ENCODE measurements around the gene TTLL11. TPM values are rescaled to one million over a fixed set of nuclear protein-coding genes. Genes with fewer than 3 reads are reported as not detected.

TTLL11 gene
- total and polyA plus RNA-seq, 2 experiments from 2014 or later, result 0.57 to 1.4 TPM

DNA sequence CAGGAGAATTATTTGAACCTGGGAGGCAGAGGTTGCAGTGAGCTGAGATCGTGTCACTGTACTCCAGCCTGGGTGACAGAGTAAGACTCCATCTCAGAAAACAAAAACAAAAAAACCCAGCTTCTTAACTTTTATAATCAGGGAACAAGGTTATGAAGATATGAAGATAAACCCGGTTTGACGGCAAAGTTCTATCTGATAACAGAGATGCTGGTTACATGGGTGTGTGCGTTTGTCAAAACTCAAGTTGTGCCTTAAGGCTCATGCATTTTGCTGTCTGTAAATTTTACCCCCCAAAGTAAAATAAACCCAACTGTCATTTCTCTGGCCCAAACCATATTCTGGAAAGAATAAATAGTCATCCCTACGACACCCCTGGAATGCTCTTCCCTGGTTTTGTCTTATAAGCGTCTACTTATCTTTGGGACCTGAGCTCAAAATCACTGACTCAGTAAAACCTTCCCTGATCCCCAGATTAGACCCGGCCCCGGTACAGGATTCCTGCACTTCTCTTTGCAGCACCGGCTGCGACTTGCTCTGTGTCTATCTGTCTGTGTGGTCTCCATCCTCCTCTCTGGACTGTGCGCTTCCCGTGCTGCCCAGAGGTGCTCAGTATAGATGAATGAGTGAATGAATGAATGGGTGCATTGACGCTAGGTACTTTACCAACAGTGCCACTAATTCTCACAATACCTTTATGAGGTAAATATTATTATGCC, 269.5 kb downstream of the TTLL11 start:
- TF ChIP-seq, protein P1, sequence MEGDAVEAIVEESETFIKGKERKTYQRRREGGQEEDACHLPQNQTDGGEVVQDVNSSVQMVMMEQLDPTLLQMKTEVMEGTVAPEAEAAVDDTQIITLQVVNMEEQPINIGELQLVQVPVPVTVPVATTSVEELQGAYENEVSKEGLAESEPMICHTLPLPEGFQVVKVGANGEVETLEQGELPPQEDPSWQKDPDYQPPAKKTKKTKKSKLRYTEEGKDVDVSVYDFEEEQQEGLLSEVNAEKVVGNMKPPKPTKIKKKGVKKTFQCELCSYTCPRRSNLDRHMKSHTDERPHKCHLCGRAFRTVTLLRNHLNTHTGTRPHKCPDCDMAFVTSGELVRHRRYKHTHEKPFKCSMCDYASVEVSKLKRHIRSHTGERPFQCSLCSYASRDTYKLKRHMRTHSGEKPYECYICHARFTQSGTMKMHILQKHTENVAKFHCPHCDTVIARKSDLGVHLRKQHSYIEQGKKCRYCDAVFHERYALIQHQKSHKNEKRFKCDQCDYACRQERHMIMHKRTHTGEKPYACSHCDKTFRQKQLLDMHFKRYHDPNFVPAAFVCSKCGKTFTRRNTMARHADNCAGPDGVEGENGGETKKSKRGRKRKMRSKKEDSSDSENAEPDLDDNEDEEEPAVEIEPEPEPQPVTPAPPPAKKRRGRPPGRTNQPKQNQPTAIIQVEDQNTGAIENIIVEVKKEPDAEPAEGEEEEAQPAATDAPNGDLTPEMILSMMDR (conservative IDR thresholded peaks at IDR 0.05; ENCODE audit: low read depth in 2 of 2), result no peak
- TF ChIP-seq JUNB (IDR thresholded peaks at IDR 0.05; ENCODE audit: unreplicated experiment), result no peak
- TF ChIP-seq, protein P2, sequence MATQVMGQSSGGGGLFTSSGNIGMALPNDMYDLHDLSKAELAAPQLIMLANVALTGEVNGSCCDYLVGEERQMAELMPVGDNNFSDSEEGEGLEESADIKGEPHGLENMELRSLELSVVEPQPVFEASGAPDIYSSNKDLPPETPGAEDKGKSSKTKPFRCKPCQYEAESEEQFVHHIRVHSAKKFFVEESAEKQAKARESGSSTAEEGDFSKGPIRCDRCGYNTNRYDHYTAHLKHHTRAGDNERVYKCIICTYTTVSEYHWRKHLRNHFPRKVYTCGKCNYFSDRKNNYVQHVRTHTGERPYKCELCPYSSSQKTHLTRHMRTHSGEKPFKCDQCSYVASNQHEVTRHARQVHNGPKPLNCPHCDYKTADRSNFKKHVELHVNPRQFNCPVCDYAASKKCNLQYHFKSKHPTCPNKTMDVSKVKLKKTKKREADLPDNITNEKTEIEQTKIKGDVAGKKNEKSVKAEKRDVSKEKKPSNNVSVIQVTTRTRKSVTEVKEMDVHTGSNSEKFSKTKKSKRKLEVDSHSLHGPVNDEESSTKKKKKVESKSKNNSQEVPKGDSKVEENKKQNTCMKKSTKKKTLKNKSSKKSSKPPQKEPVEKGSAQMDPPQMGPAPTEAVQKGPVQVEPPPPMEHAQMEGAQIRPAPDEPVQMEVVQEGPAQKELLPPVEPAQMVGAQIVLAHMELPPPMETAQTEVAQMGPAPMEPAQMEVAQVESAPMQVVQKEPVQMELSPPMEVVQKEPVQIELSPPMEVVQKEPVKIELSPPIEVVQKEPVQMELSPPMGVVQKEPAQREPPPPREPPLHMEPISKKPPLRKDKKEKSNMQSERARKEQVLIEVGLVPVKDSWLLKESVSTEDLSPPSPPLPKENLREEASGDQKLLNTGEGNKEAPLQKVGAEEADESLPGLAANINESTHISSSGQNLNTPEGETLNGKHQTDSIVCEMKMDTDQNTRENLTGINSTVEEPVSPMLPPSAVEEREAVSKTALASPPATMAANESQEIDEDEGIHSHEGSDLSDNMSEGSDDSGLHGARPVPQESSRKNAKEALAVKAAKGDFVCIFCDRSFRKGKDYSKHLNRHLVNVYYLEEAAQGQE (IDR thresholded peaks at IDR 0.05; ENCODE audit: unreplicated experiment), result no peak
- no peak for TF ChIP-seq STAT1 (IDR thresholded peaks at IDR 0.05; ENCODE audit: unreplicated experiment)
- TF ChIP-seq, protein P3, sequence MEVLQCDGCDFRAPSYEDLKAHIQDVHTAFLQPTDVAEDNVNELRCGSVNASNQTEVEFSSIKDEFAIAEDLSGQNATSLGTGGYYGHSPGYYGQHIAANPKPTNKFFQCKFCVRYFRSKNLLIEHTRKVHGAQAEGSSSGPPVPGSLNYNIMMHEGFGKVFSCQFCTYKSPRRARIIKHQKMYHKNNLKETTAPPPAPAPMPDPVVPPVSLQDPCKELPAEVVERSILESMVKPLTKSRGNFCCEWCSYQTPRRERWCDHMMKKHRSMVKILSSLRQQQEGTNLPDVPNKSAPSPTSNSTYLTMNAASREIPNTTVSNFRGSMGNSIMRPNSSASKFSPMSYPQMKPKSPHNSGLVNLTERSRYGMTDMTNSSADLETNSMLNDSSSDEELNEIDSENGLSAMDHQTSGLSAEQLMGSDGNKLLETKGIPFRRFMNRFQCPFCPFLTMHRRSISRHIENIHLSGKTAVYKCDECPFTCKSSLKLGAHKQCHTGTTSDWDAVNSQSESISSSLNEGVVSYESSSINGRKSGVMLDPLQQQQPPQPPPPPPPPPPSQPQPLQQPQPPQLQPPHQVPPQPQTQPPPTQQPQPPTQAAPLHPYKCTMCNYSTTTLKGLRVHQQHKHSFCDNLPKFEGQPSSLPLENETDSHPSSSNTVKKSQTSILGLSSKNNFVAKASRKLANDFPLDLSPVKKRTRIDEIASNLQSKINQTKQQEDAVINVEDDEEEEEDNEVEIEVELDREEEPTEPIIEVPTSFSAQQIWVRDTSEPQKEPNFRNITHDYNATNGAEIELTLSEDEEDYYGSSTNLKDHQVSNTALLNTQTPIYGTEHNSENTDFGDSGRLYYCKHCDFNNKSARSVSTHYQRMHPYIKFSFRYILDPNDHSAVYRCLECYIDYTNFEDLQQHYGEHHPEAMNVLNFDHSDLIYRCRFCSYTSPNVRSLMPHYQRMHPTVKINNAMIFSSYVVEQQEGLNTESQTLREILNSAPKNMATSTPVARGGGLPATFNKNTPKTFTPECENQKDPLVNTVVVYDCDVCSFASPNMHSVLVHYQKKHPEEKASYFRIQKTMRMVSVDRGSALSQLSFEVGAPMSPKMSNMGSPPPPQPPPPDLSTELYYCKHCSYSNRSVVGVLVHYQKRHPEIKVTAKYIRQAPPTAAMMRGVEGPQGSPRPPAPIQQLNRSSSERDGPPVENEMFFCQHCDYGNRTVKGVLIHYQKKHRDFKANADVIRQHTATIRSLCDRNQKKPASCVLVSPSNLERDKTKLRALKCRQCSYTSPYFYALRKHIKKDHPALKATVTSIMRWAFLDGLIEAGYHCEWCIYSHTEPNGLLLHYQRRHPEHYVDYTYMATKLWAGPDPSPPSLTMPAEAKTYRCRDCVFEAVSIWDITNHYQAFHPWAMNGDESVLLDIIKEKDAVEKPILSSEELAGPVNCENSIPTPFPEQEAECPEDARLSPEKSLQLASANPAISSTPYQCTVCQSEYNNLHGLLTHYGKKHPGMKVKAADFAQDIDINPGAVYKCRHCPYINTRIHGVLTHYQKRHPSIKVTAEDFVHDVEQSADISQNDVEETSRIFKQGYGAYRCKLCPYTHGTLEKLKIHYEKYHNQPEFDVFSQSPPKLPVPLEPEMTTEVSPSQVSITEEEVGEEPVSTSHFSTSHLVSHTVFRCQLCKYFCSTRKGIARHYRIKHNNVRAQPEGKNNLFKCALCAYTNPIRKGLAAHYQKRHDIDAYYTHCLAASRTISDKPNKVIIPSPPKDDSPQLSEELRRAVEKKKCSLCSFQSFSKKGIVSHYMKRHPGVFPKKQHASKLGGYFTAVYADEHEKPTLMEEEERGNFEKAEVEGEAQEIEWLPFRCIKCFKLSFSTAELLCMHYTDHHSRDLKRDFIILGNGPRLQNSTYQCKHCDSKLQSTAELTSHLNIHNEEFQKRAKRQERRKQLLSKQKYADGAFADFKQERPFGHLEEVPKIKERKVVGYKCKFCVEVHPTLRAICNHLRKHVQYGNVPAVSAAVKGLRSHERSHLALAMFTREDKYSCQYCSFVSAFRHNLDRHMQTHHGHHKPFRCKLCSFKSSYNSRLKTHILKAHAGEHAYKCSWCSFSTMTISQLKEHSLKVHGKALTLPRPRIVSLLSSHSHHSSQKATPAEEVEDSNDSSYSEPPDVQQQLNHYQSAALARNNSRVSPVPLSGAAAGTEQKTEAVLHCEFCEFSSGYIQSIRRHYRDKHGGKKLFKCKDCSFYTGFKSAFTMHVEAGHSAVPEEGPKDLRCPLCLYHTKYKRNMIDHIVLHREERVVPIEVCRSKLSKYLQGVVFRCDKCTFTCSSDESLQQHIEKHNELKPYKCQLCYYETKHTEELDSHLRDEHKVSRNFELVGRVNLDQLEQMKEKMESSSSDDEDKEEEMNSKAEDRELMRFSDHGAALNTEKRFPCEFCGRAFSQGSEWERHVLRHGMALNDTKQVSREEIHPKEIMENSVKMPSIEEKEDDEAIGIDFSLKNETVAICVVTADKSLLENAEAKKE (CRISPR knock-in tag; IDR thresholded peaks at IDR 0.05), result no peak
- no peak for TF ChIP-seq NANOG (IDR thresholded peaks at IDR 0.05; ENCODE audit: borderline replicate concordance)
- TF ChIP-seq EZH2phosphoT487 (IDR thresholded peaks at IDR 0.05; ENCODE audit: unreplicated experiment), result no peak
- TF ChIP-seq POLR2AphosphoS5 (IDR thresholded peaks at IDR 0.05; ENCODE audit: low read depth), result no peak
- TF ChIP-seq ZNF114 (CRISPR knock-in tag; IDR thresholded peaks at IDR 0.05), result no peak
- TF ChIP-seq EZH2 (IDR thresholded peaks at IDR 0.05; ENCODE audit: low read depth, unreplicated experiment), result no peak
- TF ChIP-seq, protein P4, sequence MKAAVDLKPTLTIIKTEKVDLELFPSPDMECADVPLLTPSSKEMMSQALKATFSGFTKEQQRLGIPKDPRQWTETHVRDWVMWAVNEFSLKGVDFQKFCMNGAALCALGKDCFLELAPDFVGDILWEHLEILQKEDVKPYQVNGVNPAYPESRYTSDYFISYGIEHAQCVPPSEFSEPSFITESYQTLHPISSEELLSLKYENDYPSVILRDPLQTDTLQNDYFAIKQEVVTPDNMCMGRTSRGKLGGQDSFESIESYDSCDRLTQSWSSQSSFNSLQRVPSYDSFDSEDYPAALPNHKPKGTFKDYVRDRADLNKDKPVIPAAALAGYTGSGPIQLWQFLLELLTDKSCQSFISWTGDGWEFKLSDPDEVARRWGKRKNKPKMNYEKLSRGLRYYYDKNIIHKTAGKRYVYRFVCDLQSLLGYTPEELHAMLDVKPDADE (IDR thresholded peaks at IDR 0.05), result no peak
- TF ChIP-seq ZNF331 (CRISPR knock-in tag; IDR thresholded peaks at IDR 0.05; ENCODE audit: low read depth), result no peak
- TF ChIP-seq CREB1 (CRISPR knock-in tag; IDR thresholded peaks at IDR 0.05; ENCODE audit: low read depth), result no peak
- Mint-ChIP-seq H3K9me3 (no peaks in the 10 kb centered on the region), H3K27me3 (ENCODE audit: insufficient read depth, low read depth, poor library complexity) (peaks cover 10% of the 10 kb centered on the region), H3K4me3 (no peak overlapping the region), H3K4me1 (peaks cover 30% of the 10 kb centered on the region), H3K27ac (no peak overlapping the region), H3K36me3 (ENCODE audit: low read depth) (no peaks in the 10 kb centered on the region)
- ATAC-seq, result no peak
- H3K27ac ChIP-seq (ENCODE audit: low read depth), result no peak overlapping the region
- no peaks in the 10 kb centered on the region; the same call in 1 of the 2 replicates for H3K27me3 ChIP-seq (ENCODE audit: insufficient read depth)
- H3K4me3 ChIP-seq, result no peak overlapping the region
- H3K79me2 ChIP-seq (replicated peaks; ENCODE audit: insufficient read depth), result no peaks in the 10 kb centered on the region
- DNase-seq (ENCODE audit: low spot score), result no peak
- no peak overlapping the region for H3K4me2 ChIP-seq
- peaks cover 8% of the 10 kb centered on the region; the same call in 1 of the 2 replicates for H3F3A ChIP-seq (replicated peaks; ENCODE audit: low read depth)
- H3K9me2 ChIP-seq (ENCODE audit: insufficient read depth), result no peaks in the 10 kb centered on the region
- peaks cover 20% of the 10 kb centered on the region for H3K4me1 ChIP-seq (ENCODE audit: insufficient read depth)
- H4K20me1 ChIP-seq (replicated peaks; ENCODE audit: insufficient read depth), result no peaks in the 10 kb centered on the region
- no peaks in the 10 kb centered on the region for H3K36me3 ChIP-seq (ENCODE audit: insufficient read depth)
- H2AFZ ChIP-seq, result no peak overlapping the region
